GM12864 (cell line): ENCODE data around the gene CAMK2D.

Experiments
- DNase-seq: peaks from one replicate; pipeline ENCODE4 v3.0.0-alpha.2; 2011; ENCODE audit warnings: low read depth
- H3K4me3 ChIP-seq: 2 replicates; pipeline ENCODE4 v1.5.1; 2011; ENCODE audit warnings: mild to moderate bottlenecking, low read depth, low read length, control low read depth
- TF ChIP-seq, protein P1 (sequence below): IDR thresholded peaks from 2 replicates; pipeline ENCODE4 v1.5.1; 2011; ENCODE audit warnings: low read depth, mild to moderate bottlenecking, moderate library complexity, low read length, control low read depth, inconsistent platforms; ENCODE audit errors: missing control alignments

CAMK2D gene

DNA sequence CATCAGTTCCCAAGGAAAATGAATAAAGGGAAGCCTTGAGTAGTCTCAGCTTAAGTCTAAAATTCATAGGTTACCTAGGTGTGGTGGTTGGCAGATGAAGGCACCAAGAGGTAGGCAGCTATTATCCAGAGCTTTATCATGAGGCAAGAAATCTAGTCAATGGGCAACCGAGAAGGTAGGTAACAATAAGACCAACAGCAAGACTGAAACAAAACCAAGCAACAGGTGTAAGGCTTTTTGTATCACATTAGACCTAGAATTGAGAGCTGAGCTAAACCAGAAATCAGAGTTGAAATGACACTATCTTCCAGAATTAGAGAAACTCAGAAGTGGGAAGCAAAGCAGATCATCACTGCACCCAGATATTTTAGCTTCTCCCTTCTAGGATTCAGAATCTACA, 117.1 kb downstream of the CAMK2D start:
- H3K4me3 ChIP-seq: no peak overlapping the region
- TF ChIP-seq, protein P1, sequence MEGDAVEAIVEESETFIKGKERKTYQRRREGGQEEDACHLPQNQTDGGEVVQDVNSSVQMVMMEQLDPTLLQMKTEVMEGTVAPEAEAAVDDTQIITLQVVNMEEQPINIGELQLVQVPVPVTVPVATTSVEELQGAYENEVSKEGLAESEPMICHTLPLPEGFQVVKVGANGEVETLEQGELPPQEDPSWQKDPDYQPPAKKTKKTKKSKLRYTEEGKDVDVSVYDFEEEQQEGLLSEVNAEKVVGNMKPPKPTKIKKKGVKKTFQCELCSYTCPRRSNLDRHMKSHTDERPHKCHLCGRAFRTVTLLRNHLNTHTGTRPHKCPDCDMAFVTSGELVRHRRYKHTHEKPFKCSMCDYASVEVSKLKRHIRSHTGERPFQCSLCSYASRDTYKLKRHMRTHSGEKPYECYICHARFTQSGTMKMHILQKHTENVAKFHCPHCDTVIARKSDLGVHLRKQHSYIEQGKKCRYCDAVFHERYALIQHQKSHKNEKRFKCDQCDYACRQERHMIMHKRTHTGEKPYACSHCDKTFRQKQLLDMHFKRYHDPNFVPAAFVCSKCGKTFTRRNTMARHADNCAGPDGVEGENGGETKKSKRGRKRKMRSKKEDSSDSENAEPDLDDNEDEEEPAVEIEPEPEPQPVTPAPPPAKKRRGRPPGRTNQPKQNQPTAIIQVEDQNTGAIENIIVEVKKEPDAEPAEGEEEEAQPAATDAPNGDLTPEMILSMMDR: no peak
- no peak for DNase-seq

DNA sequence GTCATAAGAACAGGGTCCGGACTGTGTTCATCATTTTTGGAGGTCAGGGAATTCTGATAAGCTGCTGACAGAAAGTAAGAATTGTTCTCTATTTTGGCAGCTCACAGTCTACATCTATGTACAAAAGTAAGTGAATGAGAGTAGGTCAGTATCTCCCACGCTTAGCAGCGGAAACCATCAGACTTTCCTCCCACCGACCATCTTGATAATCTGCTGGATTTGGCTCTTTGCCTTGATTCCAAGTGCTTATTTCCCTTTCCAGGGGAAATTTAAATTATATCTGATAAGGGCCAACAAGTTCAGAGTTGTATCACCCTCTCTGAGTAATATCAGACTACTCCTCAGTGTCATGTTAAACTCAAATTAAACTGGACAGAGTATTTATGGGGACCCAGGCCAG, 118.0 kb downstream of the CAMK2D start:
- no peak overlapping the region for H3K4me3 ChIP-seq
- DNase-seq: no peak
- TF ChIP-seq, protein P1: no peak

DNA sequence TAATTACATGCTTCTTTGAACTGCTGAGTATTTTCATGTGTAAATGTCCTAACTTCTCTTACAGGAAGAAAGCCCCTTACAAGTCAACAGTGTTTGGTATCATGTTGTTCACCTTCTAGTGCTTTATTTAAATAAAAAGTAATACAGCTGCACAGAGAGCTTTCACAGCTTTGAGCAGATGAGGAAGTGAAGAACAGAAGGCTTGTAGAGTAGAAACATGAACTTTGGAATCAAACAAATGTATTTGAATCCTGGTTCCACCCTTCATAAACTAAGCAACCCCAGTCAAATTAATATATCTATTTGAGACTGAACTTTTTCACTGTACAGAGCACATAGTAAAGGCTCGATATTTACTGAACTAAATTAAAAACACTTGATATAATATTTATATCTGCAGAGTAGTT, 120.5 kb downstream of the CAMK2D start:
- peak; percentile 57 for DNase-seq
- TF ChIP-seq, protein P1: no peak
- no peak overlapping the region for H3K4me3 ChIP-seq

DNA sequence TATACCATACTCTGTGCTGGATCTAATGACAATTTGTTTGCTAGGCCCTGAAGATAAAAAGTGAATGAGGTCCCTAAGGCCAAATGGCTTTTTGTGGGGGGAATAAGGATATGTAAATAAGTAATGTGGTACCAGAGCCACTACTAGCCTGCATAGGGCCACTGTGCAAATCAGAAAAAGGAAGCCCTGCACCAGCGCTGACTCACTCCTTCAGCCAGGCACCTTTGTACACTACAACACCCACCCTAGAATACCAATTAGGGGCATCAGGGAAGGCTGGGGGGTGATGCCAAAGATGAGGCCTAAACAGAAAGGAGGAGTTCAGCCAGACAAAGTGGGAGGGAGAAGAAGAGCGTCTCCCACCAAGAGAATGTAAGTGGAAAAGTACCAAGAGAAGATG, 122.2 kb downstream of the CAMK2D start:
- no peak for DNase-seq
- no peak overlapping the region for H3K4me3 ChIP-seq
- TF ChIP-seq, protein P1: no peak

DNA sequence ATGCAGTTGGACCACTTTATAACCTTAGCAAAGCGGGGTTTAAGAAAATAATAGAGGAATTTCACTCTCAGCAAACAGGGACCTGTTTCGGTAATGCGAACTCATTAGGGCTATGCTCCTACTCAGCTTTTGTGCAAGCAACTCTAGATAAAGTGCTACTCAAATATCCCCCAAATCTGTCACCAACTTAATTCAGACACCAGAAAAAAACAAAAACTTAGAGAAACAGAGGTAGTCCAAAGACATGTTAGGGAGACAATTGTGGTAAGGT, 123.0 kb downstream of the CAMK2D start:
- no peak for DNase-seq
- no peak overlapping the region for H3K4me3 ChIP-seq
- TF ChIP-seq, protein P1: no peak

DNA sequence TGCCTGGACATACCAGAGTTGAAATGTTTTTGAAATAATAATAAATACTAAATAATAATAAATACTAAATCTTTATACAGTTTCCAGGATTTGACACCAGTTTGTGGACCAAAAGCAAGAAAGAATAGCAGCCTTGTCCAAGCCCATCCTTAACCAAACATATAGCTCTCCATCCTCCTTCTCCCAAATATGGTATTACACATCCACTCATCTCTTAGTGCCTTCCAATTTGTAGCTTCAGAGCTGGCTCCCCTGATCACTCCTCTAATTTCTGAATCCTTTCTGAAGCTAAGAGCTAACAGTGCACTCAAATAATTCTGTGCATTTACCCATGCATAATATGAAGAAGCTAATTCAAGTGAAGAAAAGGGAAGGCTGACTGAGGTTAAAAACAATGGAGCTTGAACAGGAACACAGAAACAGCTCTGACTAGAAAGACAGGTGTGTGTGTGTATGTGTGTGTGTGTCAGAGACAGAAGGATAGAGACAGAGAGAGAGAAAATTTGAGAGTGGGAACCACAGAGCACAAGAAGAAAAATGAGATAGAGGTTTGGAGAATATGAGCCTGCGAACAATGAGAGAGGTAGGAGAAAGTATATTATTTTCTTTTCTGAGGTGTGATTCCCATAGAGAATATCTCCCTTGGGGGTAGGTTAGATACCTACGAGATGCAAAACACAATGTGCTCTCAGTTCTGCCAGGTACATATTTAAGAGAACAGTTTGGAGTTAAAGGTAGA, 123.5 kb downstream of the CAMK2D start:
- DNase-seq: no peak
- H3K4me3 ChIP-seq: no peak overlapping the region
- TF ChIP-seq, protein P1: no peak

DNA sequence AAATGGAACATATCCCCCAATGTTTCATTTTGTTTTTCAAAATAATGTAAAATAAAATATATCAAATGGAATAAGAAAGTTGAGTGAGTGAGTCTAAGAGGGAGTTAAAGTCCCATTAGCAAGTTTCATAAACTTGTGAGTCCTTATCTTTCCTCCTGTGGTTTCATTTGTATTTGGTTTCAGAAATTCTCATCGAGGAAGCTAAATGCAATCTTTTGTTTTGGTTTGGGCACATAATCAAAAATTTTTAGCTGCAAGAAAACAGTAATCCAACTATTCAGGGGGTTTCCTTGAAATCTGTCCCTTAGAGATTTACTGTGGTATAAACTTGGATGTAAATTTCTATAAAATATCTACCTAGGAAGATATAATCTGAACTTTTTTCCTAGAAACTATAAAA, 124.2 kb downstream of the CAMK2D start:
- TF ChIP-seq, protein P1: no peak
- no peak overlapping the region for H3K4me3 ChIP-seq
- DNase-seq: no peak
